BJ (cell line): ENCODE results near the gene ELAC1. TPM values are rescaled to one million over a fixed set of nuclear protein-coding genes. Genes with fewer than 3 reads are reported as not detected.
A peak's percentile ranks its signal among the peaks of the same experiment; 100 is the strongest.

Experiments used
- CTCF ChIA-PET: fragments of 350-600 bp; formaldehyde crosslinking; extraction: SDS; loops from one replicate; lab custom pipeline; 2021; ENCODE audit warnings: antibody characterized with exemption, inconsistent platforms; lab: Yijun Ruan, JAX
- POLR2A ChIA-PET: fragments of 300-600 bp; sonication (Branson Sonifier 250); formaldehyde crosslinking; extraction: SDS; loops from one replicate; lab custom pipeline; 2021; ENCODE audit warnings: antibody characterized with exemption; lab: Charles Lee
- DNase-seq: peaks from one replicate; pipeline ENCODE4 v3.0.0-alpha.2; 2011; ENCODE audit warnings: low read depth
- H3K27me3 ChIP-seq: 2 replicates; pipeline ENCODE4 v1.6.0; 2011; ENCODE audit warnings: low read length; ENCODE audit not compliant: control insufficient read depth, insufficient read depth
- H3K36me3 ChIP-seq: 2 replicates; pipeline ENCODE4 v1.5.1; 2011; ENCODE audit warnings: low read length; ENCODE audit not compliant: control insufficient read depth, insufficient read depth
- H3K4me3 ChIP-seq: 2 replicates; pipeline ENCODE4 v1.5.1; 2011; ENCODE audit warnings: low read depth, mild to moderate bottlenecking, control low read depth, low read length
- CTCF ChIP-seq: IDR thresholded peaks from 2 replicates; pipeline ENCODE4 v1.5.1; 2011; ENCODE audit warnings: low read depth, mild to moderate bottlenecking, control low read depth, inconsistent platforms, low read length, moderate library complexity; ENCODE audit not compliant: insufficient read depth
- polyA plus RNA-seq: library from polyadenylated mRNA; depleted of rRNA; stranded (reverse); fragments of >200 nt; gene quantifications from 2 replicates; pipeline ENCODE4 v1.2.3, GENCODE V29; 2011

The ELAC1 gene
- polyA plus RNA-seq, 1 experiment, result 4.4 TPM

- POLR2A ChIA-PET, result no interaction called here
- no peak for TF ChIP-seq CTCF
- CTCF ChIA-PET, result no interaction called here
- peak; percentile 15 for DNase-seq
- no peaks in the 10 kb centered on the region for H3K27me3 ChIP-seq
- no peak overlapping the region for H3K4me3 ChIP-seq
- peaks cover 11% of the 10 kb centered on the region for H3K36me3 ChIP-seq
Observed at GRCh38 chr18:50973367-50974126, 5.7 kb downstream of the ELAC1 start.

DNA sequence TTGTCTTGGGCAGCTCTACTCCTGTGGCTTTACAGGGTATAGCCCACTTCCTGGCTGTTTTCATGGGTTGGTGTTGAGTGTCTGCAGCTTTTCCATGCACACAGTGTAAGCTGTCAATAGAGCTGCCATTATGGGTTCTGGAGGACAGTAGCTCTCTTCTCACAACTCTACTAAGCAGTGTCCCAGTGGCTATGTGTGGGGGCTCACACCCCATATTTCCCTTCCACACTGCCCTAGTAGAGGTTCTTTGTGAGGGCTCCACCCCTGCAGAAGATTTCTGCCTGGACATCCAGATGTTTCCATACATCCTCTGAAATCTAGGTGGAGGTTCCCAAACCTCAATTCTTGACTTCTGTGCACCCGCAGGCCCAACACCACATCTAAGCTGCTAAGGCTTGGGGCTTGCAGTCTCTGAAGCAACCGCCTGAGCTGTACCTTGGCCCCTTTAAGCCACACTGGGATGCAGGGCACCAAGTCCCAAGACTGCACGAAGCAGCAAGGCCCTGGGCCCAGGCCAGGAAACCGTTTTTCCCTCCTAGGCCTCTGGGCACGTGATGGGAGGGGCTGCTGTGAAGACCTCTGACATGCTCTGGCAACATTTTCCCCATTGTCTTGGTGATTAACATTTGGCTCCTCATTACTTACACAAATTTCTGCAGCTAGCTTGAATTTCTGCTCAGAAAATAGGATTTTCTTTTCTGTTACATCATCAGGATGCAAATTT is 9.4 kb downstream of the ELAC1 start:
- no peak for DNase-seq
- CTCF ChIA-PET, result no interaction called here
- no peaks in the 10 kb centered on the region for H3K27me3 ChIP-seq
- no peak for TF ChIP-seq CTCF
- no peak overlapping the region for H3K4me3 ChIP-seq
- POLR2A ChIA-PET, result no interaction called here
- H3K36me3 ChIP-seq, result peaks cover 11% of the 10 kb centered on the region

DNA sequence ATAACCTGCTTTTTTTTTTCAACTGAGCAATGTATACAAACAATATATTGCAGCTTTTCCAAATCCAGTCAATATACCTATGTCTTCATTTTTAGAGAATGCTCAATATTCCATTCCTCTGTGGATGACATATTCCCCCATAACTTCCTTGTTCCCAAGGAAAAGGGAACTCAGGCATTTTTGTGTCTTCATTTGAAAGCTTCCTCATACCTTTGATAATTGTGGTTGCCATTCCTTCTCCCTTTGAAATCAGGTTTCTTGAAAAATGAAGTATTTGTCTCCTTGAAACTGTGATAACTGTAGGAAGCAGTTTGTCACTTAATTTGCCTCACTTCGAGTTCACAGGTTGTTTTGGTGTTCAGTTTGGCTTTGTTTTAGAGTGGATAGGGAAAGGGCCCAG is 13.5 kb downstream of the ELAC1 start:
- DNase-seq, result peak; percentile 4
- H3K4me3 ChIP-seq, result no peak overlapping the region
- ChIA-PET POLR2A (no interaction called here), CTCF (no interaction called here)
- H3K27me3 ChIP-seq, result no peaks in the 10 kb centered on the region
- peaks cover 8% of the 10 kb centered on the region for H3K36me3 ChIP-seq
- no peak for TF ChIP-seq CTCF

DNA sequence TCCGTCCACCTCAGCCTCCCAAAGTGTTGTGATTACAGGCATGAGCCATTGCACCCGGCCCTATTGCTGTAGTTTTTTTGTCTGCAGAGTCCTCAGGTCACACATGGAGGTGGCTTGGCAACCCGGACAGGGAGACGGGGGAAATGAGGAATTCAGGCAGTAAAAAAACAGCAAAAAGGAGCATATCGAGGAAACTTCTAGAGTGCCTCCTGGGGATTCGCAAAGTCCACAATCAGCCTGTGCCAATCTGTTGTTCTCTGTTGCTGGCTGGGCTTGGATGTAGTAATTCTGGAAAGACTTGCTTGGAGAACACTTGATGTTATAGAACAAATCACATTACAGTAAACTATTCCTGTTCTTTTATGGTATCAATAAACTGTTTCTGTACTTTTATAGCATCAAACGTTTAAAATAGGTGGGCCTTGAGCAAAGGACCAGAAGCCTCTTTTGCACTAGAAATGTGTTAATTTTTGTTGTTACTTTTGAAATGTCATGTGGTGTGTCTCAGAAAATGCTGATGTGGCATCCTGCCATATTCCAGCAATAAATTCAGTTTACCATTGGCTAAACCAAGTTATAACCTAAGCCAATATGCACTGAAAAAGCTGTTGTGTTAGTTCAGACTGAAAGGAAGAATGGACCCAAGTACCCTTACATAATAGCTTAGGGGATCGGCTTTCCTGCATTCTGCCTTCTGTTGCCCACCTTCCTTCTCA is 14.4 kb downstream of the ELAC1 start:
- no peak for TF ChIP-seq CTCF
- DNase-seq, result no peak
- H3K36me3 ChIP-seq, result peaks cover 3% of the 10 kb centered on the region
- ChIA-PET POLR2A (no interaction called here), CTCF (interaction anchor here (0.9 kb wide), 1 partner anchor 48 kb away, joined by 3 read pairs; the partner anchor contains the start of gene SMAD4)
- H3K4me3 ChIP-seq, result no peak overlapping the region
- no peaks in the 10 kb centered on the region for H3K27me3 ChIP-seq

GRCh38 chr18:50982802-50983179 is 15.0 kb downstream of the ELAC1 start:
- Histone ChIP-seq H3K4me3 (no peak overlapping the region), H3K27me3 (no peaks in the 10 kb centered on the region), H3K36me3 (peaks cover 1% of the 10 kb centered on the region; the same call in 1 of the 2 replicates)
- ChIA-PET POLR2A (no interaction called here), CTCF (interaction anchor here (0.9 kb wide), 1 partner anchor 47 kb away, joined by 3 read pairs; the partner anchor contains the start of gene SMAD4)
- no peak for TF ChIP-seq CTCF
- DNase-seq, result no peak
